CMK (cell line): ENCODE data around the gene GFRA4.

Experiments used
- DNase-seq: peaks from one replicate; pipeline ENCODE4 v3.0.0-alpha.2; 2010; ENCODE audit warnings: low read depth

Gene GFRA4

GRCh38 chr20:3693376-3693775, 30.2 kb upstream of the GFRA4 start:
- no peak for DNase-seq

- no peak for DNase-seq
These were observed 29.6 kb upstream of the GFRA4 start for GRCh38 chr20:3692706-3693294.

- no peak for DNase-seq
These were observed 28.7 kb upstream of the GFRA4 start for GRCh38 chr20:3691897-3692296.

GRCh38 chr20:3691306-3691705, 28.1 kb upstream of the GFRA4 start:
- DNase-seq, result no peak

- DNase-seq, result no peak
These were observed 27.2 kb upstream of the GFRA4 start for GRCh38 chr20:3690413-3690812.

GRCh38 chr20:3689978-3690377, 26.8 kb upstream of the GFRA4 start:
- DNase-seq, result no peak

GRCh38 chr20:3687655-3688054, 24.5 kb upstream of the GFRA4 start:
- DNase-seq, result no peak

- DNase-seq, result no peak
These were observed 23.7 kb upstream of the GFRA4 start for GRCh38 chr20:3686867-3687321.

GRCh38 chr20:3686421-3686820, 23.2 kb upstream of the GFRA4 start:
- DNase-seq, result no peak

- DNase-seq, result no peak
These were observed 22.1 kb upstream of the GFRA4 start for GRCh38 chr20:3685341-3685740.

GRCh38 chr20:3681931-3682781, 19.0 kb upstream of the GFRA4 start, which contains the start of gene ADAM33:
ADAM33 (minus strand) TSS chr20:3682010; CDS start chr20:3682004, 6 bp downstream.
- no peak for DNase-seq

- DNase-seq, result no peak
These were observed 18.2 kb upstream of the GFRA4 start for GRCh38 chr20:3681352-3681930.

GRCh38 chr20:3680701-3681351, 17.6 kb upstream of the GFRA4 start:
- no peak for DNase-seq

GRCh38 chr20:3679749-3680700, 16.8 kb upstream of the GFRA4 start:
- no peak for DNase-seq

- no peak for DNase-seq
These were observed 15.9 kb upstream of the GFRA4 start for GRCh38 chr20:3678856-3679720.

GRCh38 chr20:3678198-3678597, 15.0 kb upstream of the GFRA4 start:
- DNase-seq, result no peak

GRCh38 chr20:3677733-3678132, 14.5 kb upstream of the GFRA4 start:
- DNase-seq, result no peak

- DNase-seq, result no peak
These were observed 12.0 kb upstream of the GFRA4 start for GRCh38 chr20:3674995-3675900.

GRCh38 chr20:3674447-3674846, 11.2 kb upstream of the GFRA4 start:
- DNase-seq, result no peak
